HG02610 (cell line): ENCODE measurements around the gene NUCB1.
"Not testable (repeated sequence)": the region's sequence is repeated elsewhere in the genome, so short reads cannot be mapped to it uniquely, and the experiment has no call there.

ENCODE experiments used
- ATAC-seq: cut with Tn5 transposase; IDR thresholded peaks from one replicate; pipeline ENCODE4 v1.9.1; 2021; ENCODE audit warnings: mild to moderate bottlenecking, moderate library complexity; ENCODE audit not compliant: unreplicated experiment

The NUCB1 gene

GRCh38 chr19:48899781-48900476 is at the start of gene NUCB1:
TSS of gene NUCB1 (plus strand) at chr19:48900312. CDS start at chr19:48900797, 485 bp downstream.
- peak; percentile 89 for ATAC-seq

GRCh38 chr19:48852292-48852691 is 47.8 kb upstream of the NUCB1 start:
- no peak for ATAC-seq

GRCh38 chr19:48853483-48853882 is 46.6 kb upstream of the NUCB1 start:
- no peak for ATAC-seq

- ATAC-seq = no peak
These were observed 46.0 kb upstream of the NUCB1 start for GRCh38 chr19:48854103-48854502.

GRCh38 chr19:48856921-48857320 is 43.2 kb upstream of the NUCB1 start:
- no peak for ATAC-seq

- ATAC-seq = peak; percentile 65
These were observed 41.0 kb upstream of the NUCB1 start for GRCh38 chr19:48858984-48859710.

- peak; percentile 74 for ATAC-seq
These were observed 40.2 kb upstream of the NUCB1 start for GRCh38 chr19:48859711-48860572.

- ATAC-seq = no peak
These were observed 38.8 kb upstream of the NUCB1 start for GRCh38 chr19:48861313-48861712.

- ATAC-seq = no peak
These were observed 37.3 kb upstream of the NUCB1 start for GRCh38 chr19:48862827-48863226.

- ATAC-seq = no peak
These were observed 33.4 kb upstream of the NUCB1 start for GRCh38 chr19:48866692-48867091.

GRCh38 chr19:48867123-48867745 is 32.9 kb upstream of the NUCB1 start:
- ATAC-seq = no peak

GRCh38 chr19:48867746-48868113 is 32.4 kb upstream of the NUCB1 start:
- ATAC-seq = no peak

- no peak for ATAC-seq
These were observed 31.8 kb upstream of the NUCB1 start, which contains the start of gene PLEKHA4 for GRCh38 chr19:48868114-48868886. TSS of gene PLEKHA4 (minus strand) at chr19:48868617. CDS start at chr19:48867620, 997 bp downstream.

- ATAC-seq = no peak
These were observed 30.1 kb upstream of the NUCB1 start for GRCh38 chr19:48870048-48870447.

- ATAC-seq = not testable (repeated sequence)
These were observed 28.5 kb upstream of the NUCB1 start for GRCh38 chr19:48871471-48872181.

- ATAC-seq = peak; percentile 42
These were observed 27.8 kb upstream of the NUCB1 start, which contains the start of gene PPP1R15A for GRCh38 chr19:48872182-48872883. TSS of gene PPP1R15A (plus strand) at chr19:48872421. CDS start at chr19:48873234, 813 bp downstream.

- ATAC-seq = peak; percentile 20
These were observed 27.1 kb upstream of the NUCB1 start for GRCh38 chr19:48872884-48873475.
